GM21526 (cell line): ENCODE results near the gene LRG1.
"Not testable (repeated sequence)": the region's sequence is repeated elsewhere in the genome, so short reads cannot be mapped to it uniquely, and the experiment has no call there.

Experiments
- ATAC-seq: cut with Tn5 transposase; IDR thresholded peaks from one replicate; pipeline ENCODE4 v1.9.1; 2021; ENCODE audit warnings: moderate library complexity; ENCODE audit not compliant: unreplicated experiment, low FRiP score

LRG1 gene

GRCh38 chr19:4531562-4532165 is 8.2 kb downstream of the LRG1 start:
- no peak for ATAC-seq

- no peak for ATAC-seq
Measured at GRCh38 chr19:4529924-4530522, 9.8 kb downstream of the LRG1 start.

GRCh38 chr19:4528843-4529242 is 11.0 kb downstream of the LRG1 start:
- no peak for ATAC-seq

GRCh38 chr19:4527377-4527776 is 12.5 kb downstream of the LRG1 start:
- ATAC-seq, result not testable (repeated sequence)

- ATAC-seq, result no peak
Measured at GRCh38 chr19:4525563-4526002, 14.3 kb downstream of the LRG1 start.

- no peak for ATAC-seq
Measured at GRCh38 chr19:4524808-4525562, 14.9 kb downstream of the LRG1 start.

- no peak for ATAC-seq
Measured at GRCh38 chr19:4523306-4524110, 16.3 kb downstream of the LRG1 start.

GRCh38 chr19:4522291-4523002 is 17.4 kb downstream of the LRG1 start:
- no peak for ATAC-seq

- ATAC-seq, result no peak
Measured at GRCh38 chr19:4521888-4522242, 18.0 kb downstream of the LRG1 start.

- no peak for ATAC-seq
Measured at GRCh38 chr19:4521170-4521887, 18.5 kb downstream of the LRG1 start.

GRCh38 chr19:4519521-4520277 is 20.1 kb downstream of the LRG1 start:
- ATAC-seq, result no peak

- ATAC-seq, result no peak
Measured at GRCh38 chr19:4519172-4519496, 20.7 kb downstream of the LRG1 start.

GRCh38 chr19:4518345-4519171 is 21.3 kb downstream of the LRG1 start, which contains the start of gene PLIN4:
TSS of gene PLIN4 (minus strand) at chr19:4518486. CDS start at chr19:4518272, 214 bp downstream.
- no peak for ATAC-seq

- no peak for ATAC-seq
Measured at GRCh38 chr19:4517451-4518057, 22.3 kb downstream of the LRG1 start.

GRCh38 chr19:4516939-4517300 is 22.9 kb downstream of the LRG1 start:
- no peak for ATAC-seq

- no peak for ATAC-seq
Measured at GRCh38 chr19:4516199-4516938, 23.5 kb downstream of the LRG1 start.

- ATAC-seq, result no peak
Measured at GRCh38 chr19:4515732-4516131, 24.1 kb downstream of the LRG1 start.
